Measurements from ENCODE around the gene SEC61A1. TPM values are rescaled to one million over a fixed set of nuclear protein-coding genes. Genes with fewer than 3 reads are reported as not detected.

SEC61A1 gene
- total RNA-seq, 1 donor from 2014 or later, result 184 TPM

- Mint-ChIP-seq H3K27ac (ENCODE audit: unreplicated experiment) (no peak overlapping the region), H3K36me3 (ENCODE audit: low read depth) (peaks cover 7% of the 10 kb centered on the region), H3K4me1 (no peaks in the 10 kb centered on the region), H3K27me3 (ENCODE audit: low read depth) (no peaks in the 10 kb centered on the region), H3K4me3 (no peak overlapping the region), H3K9me3 (no peaks in the 10 kb centered on the region)
- no peak for DNase-seq (ENCODE audit: low read depth, low spot score)
- TF ChIP-seq CTCF (conservative IDR thresholded peaks at IDR 0.05), result no peak
These were observed 47.9 kb downstream of the SEC61A1 start for GRCh38 chr3:128100161-128100560.

- H3K36me3 Mint-ChIP-seq (ENCODE audit: low read depth), result peaks cover 7% of the 10 kb centered on the region
- no peak overlapping the region for H3K27ac Mint-ChIP-seq (ENCODE audit: unreplicated experiment)
- no peak overlapping the region for H3K4me3 Mint-ChIP-seq
These were observed 48.4 kb downstream of the SEC61A1 start for GRCh38 chr3:128100638-128101037.

GRCh38 chr3:128103136-128103676 lies 51.0 kb downstream of the SEC61A1 start:
- H3K36me3 Mint-ChIP-seq (ENCODE audit: low read depth), result peaks cover 2% of the 10 kb centered on the region

More at GRCh38 chr3:128100638-128101037, 48.4 kb downstream of the SEC61A1 start:
- Mint-ChIP-seq H3K9me3 (no peaks in the 10 kb centered on the region), H3K4me1 (no peaks in the 10 kb centered on the region), H3K27me3 (ENCODE audit: low read depth) (no peaks in the 10 kb centered on the region)
- no peak for TF ChIP-seq CTCF (conservative IDR thresholded peaks at IDR 0.05)
- DNase-seq (ENCODE audit: low read depth, low spot score), result no peak

GRCh38 chr3:128107834-128108233 lies 55.6 kb downstream of the SEC61A1 start:
- peaks cover 8% of the 10 kb centered on the region for H3K36me3 Mint-ChIP-seq (ENCODE audit: low read depth)
- no peaks in the 10 kb centered on the region for H3K27me3 Mint-ChIP-seq (ENCODE audit: low read depth)
- DNase-seq (ENCODE audit: low read depth, low spot score), result no peak
- H3K9me3 Mint-ChIP-seq, result no peaks in the 10 kb centered on the region
- no peak for TF ChIP-seq CTCF (conservative IDR thresholded peaks at IDR 0.05)
- no peak overlapping the region for H3K27ac Mint-ChIP-seq (ENCODE audit: unreplicated experiment)
- no peak overlapping the region for H3K4me3 Mint-ChIP-seq
- peaks cover 6% of the 10 kb centered on the region for H3K4me1 Mint-ChIP-seq

More at GRCh38 chr3:128103136-128103676, 51.0 kb downstream of the SEC61A1 start:
- Mint-ChIP-seq H3K4me3 (no peak overlapping the region), H3K4me1 (peaks cover 6% of the 10 kb centered on the region), H3K9me3 (no peaks in the 10 kb centered on the region), H3K27me3 (ENCODE audit: low read depth) (no peaks in the 10 kb centered on the region), H3K27ac (ENCODE audit: unreplicated experiment) (no peak overlapping the region)
- DNase-seq (ENCODE audit: low read depth, low spot score), result no peak
- no peak for TF ChIP-seq CTCF (conservative IDR thresholded peaks at IDR 0.05)

GRCh38 chr3:128111147-128111546 lies 58.9 kb downstream of the SEC61A1 start:
- Mint-ChIP-seq H3K9me3 (no peaks in the 10 kb centered on the region), H3K36me3 (ENCODE audit: low read depth) (peaks cover 8% of the 10 kb centered on the region), H3K27ac (ENCODE audit: unreplicated experiment) (no peak overlapping the region), H3K4me1 (peaks cover 6% of the 10 kb centered on the region), H3K27me3 (ENCODE audit: low read depth) (no peaks in the 10 kb centered on the region), H3K4me3 (no peak overlapping the region)
- DNase-seq (ENCODE audit: low read depth, low spot score), result no peak
- no peak for TF ChIP-seq CTCF (conservative IDR thresholded peaks at IDR 0.05)
